HepG2 (cell line): ENCODE results near the gene SMIM41. TPM values are rescaled to one million over a fixed set of nuclear protein-coding genes. Genes with fewer than 3 reads are reported as not detected.

Source experiments
- ATAC-seq: fragments of 200-7000 bp; cut with Tn5 transposase; 3 replicates; pipeline ENCODE4 v1.9.1; 2020; ENCODE audit warnings: mild to moderate bottlenecking, moderate library complexity
- BruUV-seq: library from RNA; stranded (reverse); fragments of 400-500 nt; replicated peaks from 2 replicates; lab custom pipeline; 2021; lab: Mats Ljungman, UMichigan
- CTCF ChIA-PET: fragments of 300-600 bp; formaldehyde crosslinking; extraction: SDS; loops from one replicate; lab custom pipeline; 2021; ENCODE audit warnings: low total read pairs, inconsistent platforms, low intra/inter-chr PET ratio; lab: Yijun Ruan, JAX
- POLR2A ChIA-PET: fragments of 350-600 bp; sonication (Branson Sonifier 250); formaldehyde crosslinking; loops from one replicate; lab custom pipeline; 2020; ENCODE audit warnings: antibody characterized with exemption, inconsistent platforms; lab: Yijun Ruan, JAX
- DNase-seq: peaks from one replicate; pipeline ENCODE4 v3.0.0-alpha.2; 2015; ENCODE audit warnings: low spot score
- FAIRE-seq: peaks from 3 replicates; lab custom pipeline; 2011; peaks lifted over from hg19 to GRCh38; lab: Jason Lieb, UNC
- H2AFZ ChIP-seq: one replicate; pipeline ENCODE4 v1.6.1; 2011; ENCODE audit warnings: low read length, inconsistent platforms
- H3K27ac ChIP-seq: fragments of 300-600 bp; 3 replicates; pipeline ENCODE4 v1.8.0; 2011; ENCODE audit warnings: mixed run types, mild to moderate bottlenecking, mixed read lengths, low read length, inconsistent platforms; ENCODE audit not compliant: insufficient read depth; ENCODE audit errors: extremely low read length
- H3K27me3 ChIP-seq, 2 experiments: fragments of 200-600 bp in 1 of 2; 2 replicates in 1 of 2; 3 replicates in 1 of 2; pipeline versions ENCODE4 v1.6.0 to v1.8.0; 2011; ENCODE audit warnings: low read length in 2 of 2, mild to moderate bottlenecking in 2 of 2, moderate library complexity in 2 of 2, inconsistent platforms in 1 of 2; ENCODE audit not compliant: insufficient read depth in 2 of 2, control insufficient read depth in 1 of 2
- H3K36me3 ChIP-seq, 2 experiments: fragments of 200-600 bp in 1 of 2; replicated peaks in 1 of 2; 2 replicates in 1 of 2; 3 replicates in 1 of 2; pipeline versions ENCODE4 v1.5.1 to v1.8.0; 2011; ENCODE audit warnings: low read length in 2 of 2, inconsistent platforms in 1 of 2; ENCODE audit not compliant: insufficient read depth in 2 of 2, control insufficient read depth in 1 of 2
- H3K4me1 ChIP-seq: 2 replicates; pipeline ENCODE4 v1.5.1; 2012; ENCODE audit warnings: low read length, inconsistent platforms; ENCODE audit not compliant: insufficient read depth
- H3K4me2 ChIP-seq: 2 replicates; pipeline ENCODE4 v1.6.0; 2011; ENCODE audit warnings: low read depth, low read length, inconsistent platforms
- H3K4me3 ChIP-seq, 3 experiments: fragments of 200-600 bp in 1 of 3; sonication (generic), shearing (Covaris generic) in 1 of 3; replicated peaks in 1 of 3; 2 replicates each; pipeline ENCODE4 v1.5.1; 2011 to 2016; ENCODE audit warnings: low read length in 3 of 3, inconsistent platforms in 2 of 3, low read depth in 2 of 3, mild to moderate bottlenecking in 2 of 3, control low read depth in 1 of 3, mixed read lengths in 1 of 3; ENCODE audit not compliant: insufficient read depth in 1 of 3
- H3K79me2 ChIP-seq: one replicate; pipeline ENCODE4 v1.6.1; 2011; ENCODE audit warnings: low read length, inconsistent platforms; ENCODE audit not compliant: insufficient read depth
- H3K9ac ChIP-seq: 2 replicates; pipeline ENCODE4 v1.6.0; 2011; ENCODE audit warnings: mild to moderate bottlenecking, low read depth, low read length, inconsistent platforms; ENCODE audit not compliant: insufficient read depth
- H3K9me3 ChIP-seq: 2 replicates; pipeline ENCODE4 v1.5.1; 2012; ENCODE audit warnings: mild to moderate bottlenecking, low read length
- H4K20me1 ChIP-seq: 2 replicates; pipeline ENCODE4 v1.6.0; 2011; ENCODE audit warnings: inconsistent platforms, mild to moderate bottlenecking, low read length, moderate library complexity; ENCODE audit not compliant: insufficient read depth
- LBX2 ChIP-seq: sonication (generic); formaldehyde crosslinking; IDR thresholded peaks from 2 replicates; pipeline ENCODE4 v1.5.0; 2020; ENCODE audit warnings: missing genetic modification reagents, mild to moderate bottlenecking, borderline replicate concordance
- WGBS: methylation state at CpG from one replicate; pipeline ENCODE4 v1.1.6; 2017; ENCODE audit warnings: low lambda C conversion rate; 5-methylcytosine and 5-hydroxymethylcytosine counted together
- in situ Hi-C: cut with HindIII; loops from 2 replicates; pipeline ENCODE4 v1.10.0; 2017; ENCODE audit warnings: low pct_unique_long_range_greater_than_20kb; ENCODE audit not compliant: extremely low pct_ligation_motif_present
- intact Hi-C: fragments of 100-400 bp; cut with micrococcal nuclease; formaldehyde crosslinking; loops from one replicate; pipeline ENCODE4 v1.10.0; 2022; ENCODE audit not compliant: unreplicated experiment
- polyA plus RNA-seq, 8 experiments: library from polyadenylated mRNA; depleted of rRNA in 3 of 8; stranded (reverse) in 7 of 8; unstranded in 1 of 8; fragments of >200 nt; fragmentation: Illumina TruSeq in 4 of 8; extraction: Trizol in 4 of 8; gene quantifications; 2 replicates each; pipeline versions ENCODE4 v1.2.1 to v1.2.3, GENCODE V29; 2011 to 2016; ENCODE audit warnings: low read depth in 4 of 8, missing spikeins in 1 of 8, mixed read lengths in 1 of 8; ENCODE audit not compliant: insufficient read depth in 1 of 8
- total RNA-seq, 5 experiments: library from RNA; depleted of rRNA; stranded (reverse); fragments of >200 nt; fragmentation: Illumina TruSeq; extraction: Trizol; gene quantifications; 2 replicates each; pipeline ENCODE4 v1.2.3, GENCODE V29; 2016; ENCODE audit warnings: low read depth in 1 of 5
- TF ChIP-seq, protein P1 (sequence below): sonication (generic); formaldehyde crosslinking; IDR thresholded peaks from 2 replicates; pipeline ENCODE4 v1.5.1; 2020; ENCODE audit warnings: mild to moderate bottlenecking, missing genetic modification reagents, moderate library complexity

Gene SMIM41
- total and polyA plus RNA-seq, 2 of the 13 experiments (the other 11 are each of a cell fraction or from before 2014, with no cell fraction given) = not detected

GRCh38 chr12:52060498-52061177, 18.9 kb upstream of the SMIM41 start:
- Histone ChIP-seq H3K79me2 (no peaks in the 10 kb centered on the region), H4K20me1 (no peaks in the 10 kb centered on the region), H3K9ac (peak overlapping the region; percentile 46), H3K4me3 (no peak overlapping the region), H2AFZ (no peak overlapping the region), H3K4me2 (peak overlapping the region; percentile 53), H3K27me3 (no peaks in the 10 kb centered on the region), H3K9me3 (no peaks in the 10 kb centered on the region), H3K4me1 (peaks cover 44% of the 10 kb centered on the region), H3K36me3 (peaks cover 6 to 20% of the 10 kb centered on the region in 2 experiments), H3K27ac (peak overlapping the region; percentile 81)
- POLR2A ChIA-PET = interaction anchor here (1.0 to 5.3 kb wide), 3 partner anchors 9 kb away, joined by 4 to 58 read pairs (median 5); partner anchors contain the start of genes ATG101 and NR4A1
- ATAC-seq (no peak), FAIRE-seq (no peak), DNase-seq (no peak)
- WGBS = 85% methylated on average over 6 of the region's 14 CpGs
- in situ Hi-C loops (no loop called here), intact Hi-C loops (no loop called here)
- CTCF ChIA-PET = no interaction called here
- TF ChIP-seq LBX2 = no peak
- TF ChIP-seq, protein P1, sequence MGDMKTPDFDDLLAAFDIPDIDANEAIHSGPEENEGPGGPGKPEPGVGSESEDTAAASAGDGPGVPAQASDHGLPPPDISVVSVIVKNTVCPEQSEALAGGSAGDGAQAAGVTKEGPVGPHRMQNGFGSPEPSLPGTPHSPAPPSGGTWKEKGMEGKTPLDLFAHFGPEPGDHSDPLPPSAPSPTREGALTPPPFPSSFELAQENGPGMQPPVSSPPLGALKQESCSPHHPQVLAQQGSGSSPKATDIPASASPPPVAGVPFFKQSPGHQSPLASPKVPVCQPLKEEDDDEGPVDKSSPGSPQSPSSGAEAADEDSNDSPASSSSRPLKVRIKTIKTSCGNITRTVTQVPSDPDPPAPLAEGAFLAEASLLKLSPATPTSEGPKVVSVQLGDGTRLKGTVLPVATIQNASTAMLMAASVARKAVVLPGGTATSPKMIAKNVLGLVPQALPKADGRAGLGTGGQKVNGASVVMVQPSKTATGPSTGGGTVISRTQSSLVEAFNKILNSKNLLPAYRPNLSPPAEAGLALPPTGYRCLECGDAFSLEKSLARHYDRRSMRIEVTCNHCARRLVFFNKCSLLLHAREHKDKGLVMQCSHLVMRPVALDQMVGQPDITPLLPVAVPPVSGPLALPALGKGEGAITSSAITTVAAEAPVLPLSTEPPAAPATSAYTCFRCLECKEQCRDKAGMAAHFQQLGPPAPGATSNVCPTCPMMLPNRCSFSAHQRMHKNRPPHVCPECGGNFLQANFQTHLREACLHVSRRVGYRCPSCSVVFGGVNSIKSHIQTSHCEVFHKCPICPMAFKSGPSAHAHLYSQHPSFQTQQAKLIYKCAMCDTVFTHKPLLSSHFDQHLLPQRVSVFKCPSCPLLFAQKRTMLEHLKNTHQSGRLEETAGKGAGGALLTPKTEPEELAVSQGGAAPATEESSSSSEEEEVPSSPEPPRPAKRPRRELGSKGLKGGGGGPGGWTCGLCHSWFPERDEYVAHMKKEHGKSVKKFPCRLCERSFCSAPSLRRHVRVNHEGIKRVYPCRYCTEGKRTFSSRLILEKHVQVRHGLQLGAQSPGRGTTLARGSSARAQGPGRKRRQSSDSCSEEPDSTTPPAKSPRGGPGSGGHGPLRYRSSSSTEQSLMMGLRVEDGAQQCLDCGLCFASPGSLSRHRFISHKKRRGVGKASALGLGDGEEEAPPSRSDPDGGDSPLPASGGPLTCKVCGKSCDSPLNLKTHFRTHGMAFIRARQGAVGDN (CRISPR knock-in tag) = 0 out of 2 replicates have a peak, but pooled peaks have one; percentile 19
- no TSS peak for BruUV-seq
